Astrocyte (in vitro differentiated cells and primary cell): Measurements from ENCODE around the gene ARHGAP19. TPM values are rescaled to one million over a fixed set of nuclear protein-coding genes. Genes with fewer than 3 reads are reported as not detected.

ENCODE experiments used
- DNase-seq: peaks from one replicate; pipeline ENCODE4 v3.0.0-alpha.2; 2010; ENCODE audit warnings: low read depth
- FAIRE-seq: peaks from 2 replicates; lab custom pipeline; 2011; peaks lifted over from hg19 to GRCh38; lab: Jason Lieb, UNC
- H2AFZ ChIP-seq: 2 replicates; pipeline ENCODE4 v1.6.0; 2012; ENCODE audit warnings: low read depth, low read length, inconsistent platforms
- H3K27ac ChIP-seq: 2 replicates; pipeline ENCODE4 v1.5.1; 2011; ENCODE audit warnings: low read depth, low read length, inconsistent platforms
- H3K27me3 ChIP-seq: 2 replicates; pipeline ENCODE4 v1.6.0; 2011; ENCODE audit warnings: low read length, inconsistent platforms; ENCODE audit not compliant: insufficient read depth
- H3K36me3 ChIP-seq: 2 replicates; pipeline ENCODE4 v1.5.1; 2011; ENCODE audit warnings: low read length, inconsistent platforms; ENCODE audit not compliant: insufficient read depth
- H3K4me1 ChIP-seq: 2 replicates; pipeline ENCODE4 v1.5.1; 2011; ENCODE audit warnings: low read length, inconsistent platforms; ENCODE audit not compliant: insufficient read depth
- H3K4me2 ChIP-seq: 2 replicates; pipeline ENCODE4 v1.6.0; 2012; ENCODE audit warnings: low read length, inconsistent platforms
- H3K4me3 ChIP-seq: 2 replicates; pipeline ENCODE4 v1.5.1; 2011; ENCODE audit warnings: low read depth, mild to moderate bottlenecking, low read length, inconsistent platforms; ENCODE audit not compliant: insufficient read depth
- H3K79me2 ChIP-seq: 2 replicates; pipeline ENCODE4 v1.6.0; 2012; ENCODE audit warnings: mild to moderate bottlenecking, low read length, inconsistent platforms; ENCODE audit not compliant: insufficient read depth
- H3K9ac ChIP-seq: 2 replicates; pipeline ENCODE4 v1.6.0; 2012; ENCODE audit warnings: mild to moderate bottlenecking, low read length, inconsistent platforms
- H3K9me3 ChIP-seq: 2 replicates; pipeline ENCODE4 v1.5.1; 2012; ENCODE audit warnings: low read depth, mild to moderate bottlenecking, low read length, inconsistent platforms; ENCODE audit not compliant: insufficient read depth
- H4K20me1 ChIP-seq: 2 replicates; pipeline ENCODE4 v1.6.0; 2012; ENCODE audit warnings: low read length, inconsistent platforms; ENCODE audit not compliant: insufficient read depth
- H3K27ac Mint-ChIP-seq: one replicate; pipeline ENCODE4 v1.8.0; 2021; ENCODE audit warnings: mild to moderate bottlenecking, mixed read lengths; ENCODE audit not compliant: unreplicated experiment
- H3K27me3 Mint-ChIP-seq: one replicate; pipeline ENCODE4 v1.8.0; 2021; ENCODE audit warnings: low read depth, mixed read lengths; ENCODE audit not compliant: unreplicated experiment
- H3K36me3 Mint-ChIP-seq: one replicate; pipeline ENCODE4 v1.8.0; 2021; ENCODE audit warnings: low read depth, mixed read lengths; ENCODE audit not compliant: unreplicated experiment
- H3K4me1 Mint-ChIP-seq: one replicate; pipeline ENCODE4 v1.8.0; 2021; ENCODE audit warnings: low read depth, mixed read lengths; ENCODE audit not compliant: unreplicated experiment
- H3K4me3 Mint-ChIP-seq: one replicate; pipeline ENCODE4 v1.8.0; 2021; ENCODE audit warnings: mild to moderate bottlenecking, moderate library complexity, mixed read lengths; ENCODE audit not compliant: unreplicated experiment
- H3K9me3 Mint-ChIP-seq: one replicate; pipeline ENCODE4 v1.8.0; 2021; ENCODE audit warnings: mild to moderate bottlenecking, mixed read lengths; ENCODE audit not compliant: unreplicated experiment
- CTCF ChIP-seq: IDR thresholded peaks from 2 replicates; pipeline ENCODE4 v1.5.1; 2011; ENCODE audit warnings: low read depth, mild to moderate bottlenecking, inconsistent platforms, low read length, moderate library complexity; ENCODE audit not compliant: insufficient read depth
- EZH2 ChIP-seq: IDR thresholded peaks from 2 replicates; pipeline ENCODE4 v1.6.1; 2012; ENCODE audit warnings: mild to moderate bottlenecking, low read length, inconsistent platforms; ENCODE audit not compliant: insufficient read depth
- total RNA-seq: library from RNA; stranded (reverse); gene quantifications from 2 replicates; pipeline ENCODE4 v1.2.1, GENCODE V29; 2021

Gene ARHGAP19
- total RNA-seq, 1 donor from 2014 or later, result 9.0 TPM

DNA sequence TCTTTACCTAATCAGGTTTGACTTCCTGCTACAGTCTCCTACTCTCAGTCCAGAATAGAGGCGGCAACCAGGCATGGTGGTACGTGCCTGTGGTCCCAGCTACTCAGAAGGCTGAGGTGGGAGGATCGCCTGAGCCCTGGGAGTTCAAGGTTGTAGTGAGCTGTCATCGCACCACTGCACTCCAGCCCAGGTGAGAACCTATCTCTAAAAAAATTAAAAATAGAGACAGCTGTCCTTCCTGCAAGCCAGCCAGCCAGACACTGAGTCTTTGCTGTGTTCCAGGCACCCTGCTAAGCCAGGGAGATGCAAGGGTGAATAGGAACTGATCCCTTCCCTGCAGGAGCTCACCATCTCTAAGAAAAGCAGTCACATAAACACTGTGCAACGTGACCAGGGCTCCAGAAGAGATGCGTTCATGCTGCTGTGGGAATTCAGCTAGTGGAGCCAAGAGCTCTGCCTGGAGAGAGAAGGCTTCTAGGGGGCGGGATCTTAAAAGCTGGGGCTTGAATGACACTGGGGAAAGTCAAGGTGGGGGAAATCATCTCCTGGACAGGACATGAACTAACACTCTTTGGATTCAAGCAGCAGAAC, 84.6 kb downstream of the ARHGAP19 start:
- Histone ChIP-seq H3K79me2 (no peaks in the 10 kb centered on the region), H3K4me2 (no peak overlapping the region), H3K27me3 (peaks cover 4% of the 10 kb centered on the region), H3K9ac (no peak overlapping the region), H3K4me1 (no peaks in the 10 kb centered on the region), H3K4me3 (no peak overlapping the region), H3K9me3 (peaks cover 5% of the 10 kb centered on the region), H3K36me3 (no peaks in the 10 kb centered on the region), H4K20me1 (no peaks in the 10 kb centered on the region), H3K27ac (no peak overlapping the region), H2AFZ (no peak overlapping the region)
- DNase-seq, result no peak
- no peak overlapping the region for H3K4me3 Mint-ChIP-seq
- H3K9me3 Mint-ChIP-seq, result peaks cover 2% of the 10 kb centered on the region
- no peak overlapping the region for H3K27ac Mint-ChIP-seq
- H3K36me3 Mint-ChIP-seq, result peaks cover 3% of the 10 kb centered on the region
- FAIRE-seq, result no peak
- TF ChIP-seq CTCF, result no peak
- no peak for TF ChIP-seq EZH2
- no peaks in the 10 kb centered on the region for H3K4me1 Mint-ChIP-seq
- H3K27me3 Mint-ChIP-seq, result peaks cover 25% of the 10 kb centered on the region

DNA sequence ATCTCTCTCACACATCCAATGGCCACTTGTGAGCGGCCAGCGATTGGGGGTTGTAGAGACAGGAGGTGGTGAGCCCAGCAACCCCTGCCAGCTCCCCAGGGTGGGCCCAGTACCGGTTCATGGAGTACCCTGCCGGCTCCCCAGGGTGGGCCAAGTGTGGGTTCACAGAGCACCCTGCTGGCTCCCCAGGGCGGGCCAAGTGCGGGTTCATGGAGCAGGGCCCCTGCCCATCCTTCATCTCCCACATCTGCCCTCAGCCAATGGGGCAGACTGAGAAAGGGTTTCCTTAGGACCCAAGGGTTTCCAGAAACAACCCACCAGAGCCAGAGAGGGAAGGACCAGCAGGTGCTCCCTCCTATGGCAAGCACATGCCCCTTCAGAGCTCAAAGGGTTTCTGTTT, 85.3 kb downstream of the ARHGAP19 start:
- H3K9ac ChIP-seq, result no peak overlapping the region
- H4K20me1 ChIP-seq, result no peaks in the 10 kb centered on the region
- no peaks in the 10 kb centered on the region for H3K79me2 ChIP-seq
- H3K4me1 Mint-ChIP-seq, result no peaks in the 10 kb centered on the region
- H3K27ac ChIP-seq, result no peak overlapping the region
- no peak overlapping the region for H3K27ac Mint-ChIP-seq
- peaks cover 25% of the 10 kb centered on the region for H3K27me3 Mint-ChIP-seq
- peaks cover 4% of the 10 kb centered on the region for H3K27me3 ChIP-seq
- FAIRE-seq, result no peak
- no peak overlapping the region for H2AFZ ChIP-seq
- no peaks in the 10 kb centered on the region for H3K36me3 ChIP-seq
- H3K4me3 ChIP-seq, result no peak overlapping the region
- H3K4me1 ChIP-seq, result no peaks in the 10 kb centered on the region
- H3K4me2 ChIP-seq, result no peak overlapping the region
- H3K9me3 ChIP-seq, result peaks cover 5% of the 10 kb centered on the region
- DNase-seq, result no peak
- TF ChIP-seq EZH2, result no peak
- TF ChIP-seq CTCF, result no peak
- H3K9me3 Mint-ChIP-seq, result peaks cover 2% of the 10 kb centered on the region
- H3K4me3 Mint-ChIP-seq, result no peak overlapping the region
- peaks cover 3% of the 10 kb centered on the region for H3K36me3 Mint-ChIP-seq
